ENCODE results near the gene GCG. TPM values are rescaled to one million over a fixed set of nuclear protein-coding genes. Genes with fewer than 3 reads are reported as not detected.

Gene GCG
- total RNA-seq, 1 experiment from 2014 or later, result not detected

DNA sequence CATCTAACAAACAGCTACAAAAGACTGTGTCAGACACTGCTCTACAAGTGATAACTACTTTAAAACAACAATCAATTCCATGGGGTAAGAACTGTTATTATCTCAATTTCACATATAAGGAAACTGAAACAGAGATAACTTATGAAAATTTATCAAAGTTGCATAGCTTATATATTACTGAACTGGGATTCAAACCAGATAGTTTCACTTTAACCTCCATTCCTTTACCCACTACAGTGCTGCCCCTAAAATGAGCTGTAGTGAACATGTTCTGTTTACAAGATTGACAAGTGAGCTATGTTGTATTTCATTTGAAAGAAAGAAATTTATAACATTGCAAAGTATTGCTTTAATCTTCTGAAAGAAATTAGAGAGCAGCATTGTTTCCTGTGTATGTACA, 14.1 kb upstream of the GCG start:
- no peak overlapping the region for H3K27ac ChIP-seq (ENCODE audit: low read depth, low read length)
- H4K20me1 ChIP-seq (ENCODE audit: insufficient read depth), result no peaks in the 10 kb centered on the region
- no peaks in the 10 kb centered on the region for H3K4me1 ChIP-seq (ENCODE audit: control insufficient read depth in 1 of 2, insufficient read depth in 2 of 2, low read length in 2 of 2)
- no peaks in the 10 kb centered on the region for H3K36me3 ChIP-seq (ENCODE audit: control insufficient read depth in 1 of 2, insufficient read depth in 2 of 2, low read length in 2 of 2)
- ChIA-PET RAD21 (ENCODE audit: low non-redundant PET in 1 of 2, low total read pairs in 2 of 2, uncharacterized antibody in 2 of 2, unreplicated experiment in 2 of 2) (no interaction called here), CTCF (interaction anchor here (1.7 kb wide), 1 partner anchor 12 kb away, joined by 3 read pairs; no protein-coding TSS in a partner anchor), POLR2A (no interaction called here)
- no peaks in the 10 kb centered on the region for H3K9me3 ChIP-seq (ENCODE audit: control insufficient read depth in 1 of 2, insufficient read depth in 1 of 2, low read depth in 1 of 2, low read length in 2 of 2)
- no peak overlapping the region for H3K9ac ChIP-seq (ENCODE audit: low read length)
- no peak overlapping the region for H2AFZ ChIP-seq (ENCODE audit: low read depth, low read length, poor library complexity, severe bottlenecking)
- no peak overlapping the region for H3K4me3 ChIP-seq (replicated peaks in 1 of 2; ENCODE audit: low read depth in 1 of 2, low read length in 2 of 2)
- H3K27me3 ChIP-seq (ENCODE audit: insufficient read depth, low read length), result no peaks in the 10 kb centered on the region
- no peaks in the 10 kb centered on the region for H3K79me2 ChIP-seq (ENCODE audit: insufficient read depth, low read length)
- no peak overlapping the region for H3K4me2 ChIP-seq (ENCODE audit: low read length)
- no peak for DNase-seq (ENCODE audit: low read depth, low spot score)
- no peak for ATAC-seq
- no peaks in the 10 kb centered on the region for H3K9me2 ChIP-seq (ENCODE audit: insufficient read depth)
- no TSS peak for BruUV-seq (replicated peaks)
- intact Hi-C loops (cut with micrococcal nuclease), result no loop called here
- TF ChIP-seq ELF1 (IDR thresholded peaks at IDR 0.05; ENCODE audit: borderline replicate concordance, low read depth) (no peak), CBX3 (IDR thresholded peaks at IDR 0.05; ENCODE audit: low read depth) (no peak), MAX (IDR thresholded peaks at IDR 0.05) (no peak), EZH2 (IDR thresholded peaks at IDR 0.05) (no peak), JUND (IDR thresholded peaks at IDR 0.05) (no peak), REST (IDR thresholded peaks at IDR 0.05; ENCODE audit: low read depth) (no peak), POLR2A (IDR thresholded peaks at IDR 0.05; ENCODE audit: borderline replicate concordance, extremely low read depth, insufficient read depth, insufficient read length) (no peak), EZH2phosphoT487 (IDR thresholded peaks at IDR 0.05; ENCODE audit: borderline replicate concordance) (no peak), SIN3A (IDR thresholded peaks at IDR 0.05; ENCODE audit: low read depth) (no peak), EGR1 (IDR thresholded peaks at IDR 0.05; ENCODE audit: low read depth) (no peak), ZFX (IDR thresholded peaks at IDR 0.05) (no peak), CTCF (IDR thresholded peaks at IDR 0.05 in 2 of 3, conservative IDR thresholded peaks at IDR 0.05 in 1 of 3; ENCODE audit: borderline replicate concordance in 1 of 3, insufficient read depth in 1 of 3, low read depth in 2 of 3, low read length in 2 of 3) (no peak)
- TF ChIP-seq, protein P1, sequence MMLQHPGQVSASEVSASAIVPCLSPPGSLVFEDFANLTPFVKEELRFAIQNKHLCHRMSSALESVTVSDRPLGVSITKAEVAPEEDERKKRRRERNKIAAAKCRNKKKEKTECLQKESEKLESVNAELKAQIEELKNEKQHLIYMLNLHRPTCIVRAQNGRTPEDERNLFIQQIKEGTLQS (IDR thresholded peaks at IDR 0.05), result no peak

All from HCT116 (cell line).